HG02678 (cell line): ENCODE data around the gene PSMD7.
A peak's percentile ranks its signal among the peaks of the same experiment; 100 is the strongest.
"Not testable (repeated sequence)": the region's sequence is repeated elsewhere in the genome, so short reads cannot be mapped to it uniquely, and the experiment has no call there.

Source experiments
- ATAC-seq: cut with Tn5 transposase; IDR thresholded peaks from one replicate; pipeline ENCODE4 v1.9.1; 2021; ENCODE audit warnings: mild to moderate bottlenecking, moderate library complexity; ENCODE audit not compliant: unreplicated experiment

The PSMD7 gene

GRCh38 chr16:74291577-74292208 is 4.9 kb upstream of the PSMD7 start:
- no peak for ATAC-seq

GRCh38 chr16:74296104-74296431 is 546 bp upstream of the PSMD7 start:
- ATAC-seq = peak; percentile 17

GRCh38 chr16:74297145-74297665 is 591 bp downstream of the PSMD7 start:
- peak; percentile 23 for ATAC-seq

- ATAC-seq = no peak
Observed at GRCh38 chr16:74298104-74298503, 1.5 kb downstream of the PSMD7 start.

- ATAC-seq = no peak
Observed at GRCh38 chr16:74302341-74302740, 5.7 kb downstream of the PSMD7 start.

DNA sequence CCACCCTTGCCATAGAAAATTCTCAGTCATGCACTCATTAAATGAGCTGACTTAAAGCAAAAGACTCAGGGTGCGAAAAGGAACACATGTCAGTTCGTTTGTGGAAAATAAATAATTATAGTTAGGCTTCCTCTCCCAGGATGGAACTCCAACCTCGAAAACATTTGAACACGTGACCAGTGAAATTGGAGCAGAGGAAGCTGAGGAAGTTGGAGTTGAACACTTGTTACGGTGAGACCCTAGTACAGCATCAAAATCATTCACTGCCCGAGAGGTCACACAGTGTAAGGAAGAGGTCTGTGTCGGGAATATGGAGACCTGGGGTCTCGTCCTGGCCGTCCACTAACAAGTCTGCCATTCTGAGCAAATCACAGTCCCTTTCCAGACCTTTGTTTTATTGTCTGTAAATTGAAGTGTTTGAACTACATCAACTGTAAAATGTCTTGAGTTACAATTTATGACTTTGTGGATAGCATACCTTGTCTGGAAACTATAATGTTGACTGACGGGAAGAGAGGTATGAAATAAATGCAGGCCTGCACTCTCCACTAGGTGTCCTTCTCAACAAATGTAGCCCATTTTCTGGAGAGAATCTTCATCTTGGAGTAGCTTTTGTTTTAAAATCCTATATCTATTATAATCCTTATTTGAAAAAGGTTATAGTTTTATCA is 7.7 kb downstream of the PSMD7 start:
- no peak for ATAC-seq

DNA sequence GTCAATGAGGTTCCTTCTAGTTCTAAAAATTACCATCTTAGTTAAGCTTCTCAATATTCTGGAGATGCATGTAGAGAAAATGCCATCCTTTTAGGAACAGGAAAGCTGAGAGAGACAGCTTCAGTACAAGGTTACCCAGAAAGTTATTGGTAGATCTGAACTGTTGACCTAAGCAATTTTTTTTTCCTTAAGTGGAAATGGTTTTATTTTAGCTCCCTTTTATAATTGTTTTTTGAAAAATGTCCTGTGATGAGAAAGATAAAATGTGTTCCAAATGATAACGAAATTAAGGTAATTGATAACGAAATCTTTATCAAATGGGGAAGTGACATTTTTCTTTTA is 8.2 kb downstream of the PSMD7 start:
- no peak for ATAC-seq

DNA sequence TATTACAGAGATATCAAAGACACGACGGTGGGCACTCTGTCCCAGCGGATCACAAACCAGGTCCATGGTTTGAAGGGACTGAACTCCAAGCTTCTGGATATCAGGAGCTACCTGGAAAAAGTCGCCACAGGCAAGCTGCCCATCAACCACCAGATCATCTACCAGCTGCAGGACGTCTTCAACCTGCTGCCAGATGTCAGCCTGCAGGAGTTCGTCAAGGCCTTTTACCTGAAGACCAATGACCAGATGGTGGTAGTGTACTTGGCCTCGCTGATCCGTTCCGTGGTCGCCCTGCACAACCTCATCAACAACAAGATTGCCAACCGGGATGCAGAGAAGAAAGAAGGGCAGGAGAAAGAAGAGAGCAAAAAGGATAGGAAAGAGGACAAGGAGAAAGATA is 8.7 kb downstream of the PSMD7 start:
- no peak for ATAC-seq

DNA sequence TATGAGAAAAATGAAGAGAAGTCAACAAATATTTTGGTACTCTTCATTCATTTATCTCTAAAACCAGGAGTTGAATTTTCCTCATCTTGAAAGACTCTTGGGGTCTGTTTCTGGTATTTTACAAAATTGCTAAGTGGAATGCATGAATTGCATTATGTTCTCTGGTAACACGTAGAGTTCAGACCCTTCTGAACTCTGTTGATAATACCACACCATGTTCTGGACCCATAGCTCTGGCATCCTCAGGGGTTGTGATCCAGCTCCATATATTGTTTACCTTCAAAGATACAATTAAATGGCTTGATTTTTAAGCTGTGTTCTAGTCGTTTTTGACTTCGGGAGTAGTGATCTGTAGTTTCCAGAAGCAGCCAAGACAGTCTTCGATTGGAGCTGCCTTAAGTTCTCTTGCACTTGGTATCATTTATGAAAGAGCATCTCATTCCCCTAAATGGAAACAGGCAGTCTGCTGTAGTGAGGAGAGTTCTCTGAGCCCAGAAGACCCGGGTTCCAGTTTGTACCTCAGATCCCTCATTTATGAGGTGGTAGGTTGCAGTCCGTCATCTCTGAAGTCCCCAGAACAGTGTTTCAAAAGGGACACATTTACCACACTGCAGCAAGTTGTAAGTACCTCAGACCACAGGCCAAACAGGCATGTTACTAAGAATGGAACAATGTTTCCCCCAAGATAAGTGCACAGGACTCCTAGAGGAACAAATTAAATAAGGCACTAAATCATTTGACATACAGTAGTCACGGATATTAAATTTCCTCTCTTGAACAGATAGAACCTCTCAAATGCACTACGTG is 9.6 kb downstream of the PSMD7 start:
- ATAC-seq = no peak

GRCh38 chr16:74307383-74307782 is 10.8 kb downstream of the PSMD7 start:
- ATAC-seq = no peak

- peak; percentile 43 for ATAC-seq
Observed at GRCh38 chr16:74309789-74310781, 13.5 kb downstream of the PSMD7 start.

GRCh38 chr16:74315059-74315458 is 18.4 kb downstream of the PSMD7 start:
- no peak for ATAC-seq

GRCh38 chr16:74320707-74321106 is 24.1 kb downstream of the PSMD7 start:
- ATAC-seq = no peak

DNA sequence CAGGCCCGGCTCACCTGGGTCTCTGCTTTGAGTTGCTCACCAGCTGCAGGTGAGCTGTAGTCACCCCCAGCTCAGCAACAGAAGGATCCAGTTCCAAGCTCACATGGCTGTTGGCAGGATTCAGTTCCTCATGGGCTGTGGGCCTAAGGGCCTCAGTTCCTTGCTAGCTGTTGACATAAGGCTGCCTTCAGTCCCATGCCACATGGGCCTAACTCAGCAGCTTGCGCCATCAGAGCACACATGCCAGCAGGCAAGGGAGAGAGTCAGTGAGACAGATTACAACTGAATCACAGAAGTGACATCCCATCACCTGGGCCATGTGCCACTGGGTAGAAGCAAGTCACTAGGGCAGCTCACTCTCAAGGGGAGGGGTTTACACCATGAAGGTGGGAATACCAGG is 24.7 kb downstream of the PSMD7 start:
- ATAC-seq = no peak

DNA sequence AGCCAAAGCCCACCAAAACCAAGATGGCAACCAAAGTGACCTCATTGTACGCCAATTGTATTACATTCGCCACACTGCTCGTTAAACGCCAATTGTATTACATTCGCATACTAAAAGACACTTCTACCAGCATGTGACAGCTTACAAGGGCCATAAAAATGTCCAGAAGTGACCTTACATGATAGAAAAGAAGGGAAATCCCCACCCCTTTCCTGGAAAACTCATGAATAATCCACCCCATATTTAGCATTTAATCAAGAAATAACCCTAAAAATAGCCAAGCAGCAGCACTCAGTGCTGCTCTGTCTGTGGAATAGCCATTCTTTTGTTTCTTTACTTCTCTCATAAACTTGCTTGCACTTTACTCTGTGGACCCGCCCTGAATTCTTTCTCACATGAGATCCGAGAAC is 25.7 kb downstream of the PSMD7 start:
- no peak for ATAC-seq

DNA sequence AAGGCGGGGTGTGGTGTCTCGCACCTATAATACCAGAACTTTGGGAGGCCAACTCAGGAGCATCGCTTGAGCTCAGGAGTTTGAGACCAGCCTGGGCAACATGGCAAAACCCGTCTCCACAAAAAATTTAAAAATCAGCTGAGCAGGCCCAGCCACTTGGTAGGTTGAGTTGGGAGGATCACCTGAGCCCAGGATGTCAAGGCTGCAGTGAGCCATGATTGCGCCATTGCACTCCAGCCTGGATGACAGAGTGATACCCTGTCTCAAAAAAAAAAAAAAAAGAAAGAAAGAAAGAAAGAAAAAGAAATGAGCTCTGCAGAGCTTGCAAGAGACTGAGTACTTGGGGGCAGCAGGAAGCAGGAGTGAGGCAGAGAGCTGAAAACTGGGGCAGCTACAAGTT is 28.2 kb downstream of the PSMD7 start:
- not testable (repeated sequence) for ATAC-seq

- no peak for ATAC-seq
Observed at GRCh38 chr16:74325641-74326040, 29.0 kb downstream of the PSMD7 start.

DNA sequence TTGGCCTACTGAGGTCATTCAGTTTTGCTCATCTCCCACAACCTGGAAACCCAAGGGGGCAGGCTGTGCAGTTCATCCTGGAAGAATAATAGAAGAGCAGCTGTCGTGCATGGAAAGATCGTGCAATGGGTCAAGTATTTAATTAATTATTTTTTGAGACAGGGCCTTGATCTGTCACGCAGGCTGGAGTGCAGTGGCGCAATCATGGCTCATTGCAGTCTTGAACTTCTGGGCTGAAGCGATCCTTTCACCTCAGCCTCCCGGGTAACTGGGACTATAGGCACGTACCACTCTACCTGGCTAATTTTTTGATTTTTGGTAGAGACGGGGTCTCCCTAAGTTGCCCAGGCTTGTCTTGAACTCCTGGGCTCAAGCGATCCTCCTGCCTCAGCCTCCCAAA is 31.7 kb downstream of the PSMD7 start:
- ATAC-seq = not testable (repeated sequence)

DNA sequence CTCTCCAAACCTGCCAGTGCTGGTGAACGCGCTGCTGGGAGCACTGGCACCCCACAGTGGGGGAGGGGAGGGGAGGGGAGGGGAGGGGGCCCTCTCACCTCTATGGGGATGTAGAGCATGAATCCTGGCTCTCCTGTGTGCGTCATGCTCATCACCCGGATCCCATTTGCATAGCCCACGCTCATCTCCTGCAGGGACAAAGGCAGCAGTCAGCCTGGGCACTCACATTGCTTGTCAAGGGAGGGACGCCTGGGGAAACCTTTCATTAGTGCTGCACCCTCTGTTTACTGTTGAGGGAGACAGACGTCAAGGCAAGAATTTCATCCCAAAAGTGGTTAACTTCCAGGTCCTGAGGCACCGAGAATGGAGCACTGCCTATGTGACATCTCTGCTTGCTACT is 35.9 kb downstream of the PSMD7 start:
- not testable (repeated sequence) for ATAC-seq

DNA sequence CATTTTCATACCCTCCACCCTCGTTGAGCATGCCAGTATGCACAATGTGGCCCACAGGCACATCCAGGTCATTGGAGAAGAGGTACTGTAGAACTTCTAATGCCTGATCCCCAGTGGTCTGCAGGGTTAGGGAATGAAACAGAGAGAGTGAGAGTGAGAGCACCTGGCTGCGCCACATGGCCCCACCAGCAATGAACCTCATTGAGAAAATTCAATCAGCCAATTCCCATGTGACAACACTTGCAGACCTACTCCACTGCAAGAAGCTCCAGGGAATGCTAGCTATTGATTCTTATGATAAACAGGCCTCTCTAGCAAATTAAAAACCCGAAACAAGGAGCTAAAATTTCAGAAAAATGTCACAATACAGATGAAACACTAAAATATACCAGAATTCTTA is 40.9 kb downstream of the PSMD7 start:
- not testable (repeated sequence) for ATAC-seq

GRCh38 chr16:74339226-74339625 is 42.6 kb downstream of the PSMD7 start:
- ATAC-seq = not testable (repeated sequence)
